HUES64 (cell line): ENCODE data around the gene DNAJC27.

Experiments
- H3K27ac ChIP-seq: 2 replicates; pipeline ENCODE4 v1.7.0; 2013; ENCODE audit warnings: low read depth, low read length, inconsistent platforms
- H3K27me3 ChIP-seq: 2 replicates; pipeline ENCODE4 v1.6.1; 2013; ENCODE audit warnings: mild to moderate bottlenecking, low read length; ENCODE audit not compliant: insufficient read depth
- H3K36me3 ChIP-seq: 2 replicates; pipeline ENCODE4 v1.6.1; 2013; ENCODE audit warnings: mild to moderate bottlenecking, low read length; ENCODE audit not compliant: insufficient read depth
- H3K4me1 ChIP-seq: 2 replicates; pipeline ENCODE4 v1.6.1; 2013; ENCODE audit warnings: mild to moderate bottlenecking, low read length, moderate library complexity; ENCODE audit not compliant: insufficient read depth
- H3K4me3 ChIP-seq: 2 replicates; pipeline ENCODE4 v1.5.1; 2013; ENCODE audit warnings: mild to moderate bottlenecking, low read length, moderate library complexity
- H3K9ac ChIP-seq: 2 replicates; pipeline ENCODE4 v1.6.1; 2013; ENCODE audit warnings: mild to moderate bottlenecking, low read depth, low read length
- H3K9me3 ChIP-seq: 2 replicates; pipeline ENCODE4 v1.6.1; 2013; ENCODE audit warnings: low read depth, low read length; ENCODE audit not compliant: insufficient read depth
- WGBS: fragments of 150-250, 120-280 bp; methylation state at CpG from one replicate; pipeline ENCODE4 v1.1.7; 2013; ENCODE audit warnings: missing lambda C conversion rate; 5-methylcytosine and 5-hydroxymethylcytosine counted together

The DNAJC27 gene

GRCh38 chr2:24969784-24970183, 2.0 kb downstream of the DNAJC27 start:
- Histone ChIP-seq H3K9me3 (no peaks in the 10 kb centered on the region), H3K36me3 (peaks cover 14% of the 10 kb centered on the region), H3K9ac (no peak overlapping the region), H3K4me1 (peaks cover 5% of the 10 kb centered on the region; the same call in 1 of the 2 replicates), H3K27me3 (no peaks in the 10 kb centered on the region), H3K4me3 (no peak overlapping the region), H3K27ac (no peak overlapping the region)
- WGBS, result no CpG with 5 or more reads among the region's 1 CpG

GRCh38 chr2:24961903-24962302, 9.9 kb downstream of the DNAJC27 start:
- H3K9me3 ChIP-seq, result no peaks in the 10 kb centered on the region
- no peaks in the 10 kb centered on the region; the same call in 1 of the 2 replicates for H3K4me1 ChIP-seq
- 88% methylated on average over 1 of the region's 1 CpG for whole genome bisulfite sequencing
- no peak overlapping the region for H3K27ac ChIP-seq
- peaks cover 54% of the 10 kb centered on the region for H3K36me3 ChIP-seq
- H3K27me3 ChIP-seq, result no peaks in the 10 kb centered on the region
- no peak overlapping the region for H3K9ac ChIP-seq
- H3K4me3 ChIP-seq, result no peak overlapping the region

- Histone ChIP-seq H3K4me1 (no peaks in the 10 kb centered on the region; the same call in 1 of the 2 replicates), H3K27me3 (no peaks in the 10 kb centered on the region), H3K36me3 (peaks cover 64% of the 10 kb centered on the region), H3K27ac (no peak overlapping the region), H3K9me3 (no peaks in the 10 kb centered on the region; the same call in 1 of the 2 replicates), H3K4me3 (no peak overlapping the region), H3K9ac (no peak overlapping the region)
Measured at GRCh38 chr2:24959761-24960160, 12.0 kb downstream of the DNAJC27 start.

GRCh38 chr2:24958411-24958935, 13.3 kb downstream of the DNAJC27 start:
- WGBS, result 96% methylated on average over 2 of the region's 3 CpGs
- Histone ChIP-seq H3K4me1 (no peaks in the 10 kb centered on the region; the same call in 1 of the 2 replicates), H3K27ac (no peak overlapping the region), H3K9me3 (no peaks in the 10 kb centered on the region; the same call in 1 of the 2 replicates), H3K36me3 (peaks cover 63% of the 10 kb centered on the region), H3K27me3 (no peaks in the 10 kb centered on the region), H3K4me3 (no peak overlapping the region), H3K9ac (no peak overlapping the region)

GRCh38 chr2:24957976-24958375, 13.8 kb downstream of the DNAJC27 start:
- no peaks in the 10 kb centered on the region; the same call in 1 of the 2 replicates for H3K4me1 ChIP-seq
- H3K9me3 ChIP-seq, result no peaks in the 10 kb centered on the region; the same call in 1 of the 2 replicates
- H3K27me3 ChIP-seq, result no peaks in the 10 kb centered on the region
- H3K4me3 ChIP-seq, result no peak overlapping the region
- no peak overlapping the region for H3K27ac ChIP-seq
- H3K36me3 ChIP-seq, result peaks cover 62% of the 10 kb centered on the region
- 100% methylated on average over 1 of the region's 2 CpGs for whole genome bisulfite sequencing
- no peak overlapping the region for H3K9ac ChIP-seq

- Histone ChIP-seq H3K27ac (no peak overlapping the region), H3K4me3 (no peak overlapping the region), H3K4me1 (no peaks in the 10 kb centered on the region), H3K9me3 (no peaks in the 10 kb centered on the region; the same call in 1 of the 2 replicates), H3K36me3 (peaks cover 66% of the 10 kb centered on the region), H3K9ac (no peak overlapping the region), H3K27me3 (no peaks in the 10 kb centered on the region)
- WGBS, result 95% methylated on average over 1 of the region's 1 CpG
Measured at GRCh38 chr2:24957221-24957620, 14.5 kb downstream of the DNAJC27 start.

GRCh38 chr2:24955921-24956320, 15.8 kb downstream of the DNAJC27 start:
- H3K27ac ChIP-seq, result no peak overlapping the region
- H3K9me3 ChIP-seq, result no peaks in the 10 kb centered on the region; the same call in 1 of the 2 replicates
- no peak overlapping the region for H3K4me3 ChIP-seq
- no peaks in the 10 kb centered on the region for H3K4me1 ChIP-seq
- no peak overlapping the region for H3K9ac ChIP-seq
- H3K27me3 ChIP-seq, result no peaks in the 10 kb centered on the region
- peaks cover 68% of the 10 kb centered on the region for H3K36me3 ChIP-seq

- H3K27ac ChIP-seq, result no peak overlapping the region
- no peak overlapping the region for H3K4me3 ChIP-seq
- no peaks in the 10 kb centered on the region for H3K27me3 ChIP-seq
- H3K9me3 ChIP-seq, result no peaks in the 10 kb centered on the region; the same call in 1 of the 2 replicates
- H3K4me1 ChIP-seq, result no peaks in the 10 kb centered on the region
- H3K9ac ChIP-seq, result no peak overlapping the region
- peaks cover 68% of the 10 kb centered on the region for H3K36me3 ChIP-seq
Measured at GRCh38 chr2:24955232-24955631, 16.5 kb downstream of the DNAJC27 start.

GRCh38 chr2:24950102-24950501, 21.7 kb downstream of the DNAJC27 start:
- Histone ChIP-seq H3K27me3 (no peaks in the 10 kb centered on the region), H3K9me3 (no peaks in the 10 kb centered on the region; the same call in 1 of the 2 replicates), H3K4me3 (no peak overlapping the region), H3K9ac (no peak overlapping the region), H3K36me3 (peaks cover 67% of the 10 kb centered on the region), H3K4me1 (no peaks in the 10 kb centered on the region), H3K27ac (no peak overlapping the region)
- WGBS, result 91% methylated on average over 3 of the region's 7 CpGs

- WGBS, result 92% methylated on average over 6 of the region's 6 CpGs
- Histone ChIP-seq H3K9me3 (no peaks in the 10 kb centered on the region), H3K27ac (no peak overlapping the region), H3K36me3 (peaks cover 56% of the 10 kb centered on the region), H3K4me1 (no peaks in the 10 kb centered on the region), H3K9ac (no peak overlapping the region), H3K27me3 (no peaks in the 10 kb centered on the region), H3K4me3 (no peak overlapping the region)
Measured at GRCh38 chr2:24948506-24948905, 23.2 kb downstream of the DNAJC27 start.

GRCh38 chr2:24947561-24948157, 24.1 kb downstream of the DNAJC27 start:
- Histone ChIP-seq H3K27me3 (no peaks in the 10 kb centered on the region), H3K36me3 (peaks cover 51% of the 10 kb centered on the region), H3K9ac (no peak overlapping the region), H3K4me3 (no peak overlapping the region), H3K9me3 (no peaks in the 10 kb centered on the region), H3K27ac (no peak overlapping the region), H3K4me1 (no peaks in the 10 kb centered on the region)
- WGBS, result 95% methylated on average over 3 of the region's 3 CpGs
